Keratinocyte (primary cell): ENCODE results near the gene CFAP298. TPM values are rescaled to one million over a fixed set of nuclear protein-coding genes. Genes with fewer than 3 reads are reported as not detected.

Source experiments
- DNase-seq: peaks from one replicate; pipeline ENCODE4 v3.0.0-alpha.2; 2011; ENCODE audit warnings: low read depth, missing footprints, low spot score
- FAIRE-seq: peaks from 2 replicates; lab custom pipeline; 2011; peaks lifted over from hg19 to GRCh38; lab: Jason Lieb, UNC
- H2AFZ ChIP-seq: 2 replicates; pipeline ENCODE4 v1.6.0; 2012; ENCODE audit warnings: low read length, control low read depth, inconsistent platforms; ENCODE audit not compliant: control insufficient read depth
- H3K27ac ChIP-seq: 2 replicates; pipeline ENCODE4 v1.5.1; 2011; ENCODE audit warnings: low read length; ENCODE audit not compliant: control insufficient read depth, insufficient read depth
- H3K27me3 ChIP-seq: 3 replicates; pipeline ENCODE4 v1.6.0; 2011; ENCODE audit warnings: low read length; ENCODE audit not compliant: control insufficient read depth, insufficient read depth; ENCODE audit errors: extremely low read depth
- H3K36me3 ChIP-seq, 2 experiments: 2 replicates in 1 of 2; 3 replicates in 1 of 2; pipeline ENCODE4 v1.5.1; 2011; ENCODE audit warnings: low read length in 2 of 2, mild to moderate bottlenecking in 1 of 2; ENCODE audit not compliant: control insufficient read depth in 2 of 2, insufficient read depth in 2 of 2; ENCODE audit errors: extremely low read depth in 1 of 2
- H3K4me1 ChIP-seq: 3 replicates; pipeline ENCODE4 v1.5.1; 2011; ENCODE audit warnings: low read length; ENCODE audit not compliant: control insufficient read depth, insufficient read depth; ENCODE audit errors: extremely low read depth
- H3K4me2 ChIP-seq: 3 replicates; pipeline ENCODE4 v1.6.0; 2011; ENCODE audit warnings: low read depth, low read length; ENCODE audit not compliant: control insufficient read depth, insufficient read depth; ENCODE audit errors: extremely low read depth
- H3K4me3 ChIP-seq, 3 experiments: fragments of 200-600 bp in 1 of 3; sonication (generic) in 1 of 3; 2 replicates in 2 of 3; 3 replicates in 1 of 3; pipeline ENCODE4 v1.5.1; 2011 to 2016; ENCODE audit warnings: low read length in 3 of 3, mild to moderate bottlenecking in 3 of 3, control low read depth in 2 of 3, inconsistent platforms in 1 of 3, low read depth in 1 of 3, mixed read lengths in 1 of 3, mixed run types in 1 of 3, moderate library complexity in 1 of 3; ENCODE audit not compliant: control insufficient read depth in 2 of 3, insufficient read depth in 2 of 3; ENCODE audit errors: extremely low read depth in 1 of 3
- H3K79me2 ChIP-seq: 2 replicates; pipeline ENCODE4 v1.6.0; 2012; ENCODE audit warnings: low read length; ENCODE audit not compliant: control insufficient read depth, insufficient read depth
- H3K9ac ChIP-seq: 3 replicates; pipeline ENCODE4 v1.6.0; 2011; ENCODE audit warnings: low read length; ENCODE audit not compliant: control insufficient read depth, insufficient read depth; ENCODE audit errors: extremely low read depth
- H3K9me1 ChIP-seq: 3 replicates; pipeline ENCODE4 v1.6.0; 2011; ENCODE audit warnings: low read length; ENCODE audit not compliant: control insufficient read depth, insufficient read depth; ENCODE audit errors: extremely low read depth
- H3K9me3 ChIP-seq: 2 replicates; pipeline ENCODE4 v1.5.1; 2012; ENCODE audit warnings: low read depth, low read length; ENCODE audit not compliant: control insufficient read depth
- H4K20me1 ChIP-seq: 3 replicates; pipeline ENCODE4 v1.6.0; 2011; ENCODE audit warnings: low read length; ENCODE audit not compliant: control insufficient read depth, insufficient read depth; ENCODE audit errors: extremely low read depth
- CTCF ChIP-seq, 3 experiments: IDR thresholded peaks in 1 of 3; conservative IDR thresholded peaks in 1 of 3; optimal IDR thresholded peaks in 1 of 3; 2 replicates in 2 of 3; 3 replicates in 1 of 3; pipeline versions ENCODE3 to v1.5.1; 2011; ENCODE audit warnings: low read length in 3 of 3, mild to moderate bottlenecking in 3 of 3, moderate library complexity in 2 of 3, control low read depth in 1 of 3, inconsistent platforms in 1 of 3; ENCODE audit not compliant: insufficient read depth in 2 of 3; ENCODE audit errors: extremely low read depth in 1 of 3
- EZH2 ChIP-seq: IDR thresholded peaks from one replicate; pipeline ENCODE4 v1.6.1; 2012; ENCODE audit warnings: inconsistent platforms, mild to moderate bottlenecking, low read length, moderate library complexity
- dilution Hi-C: fragments of 300-500 bp; cut with MboI; formaldehyde crosslinking; loops from one replicate; pipeline ENCODE4 v1.7.0; 2020; ENCODE audit warnings: low sequenced_read_pairs; ENCODE audit not compliant: extremely low pct_ligation_motif_present
- polyA plus RNA-seq, 5 experiments: library from polyadenylated mRNA; depleted of rRNA in 3 of 5; stranded (reverse) in 3 of 5; stranded (forward) in 1 of 5; unstranded in 1 of 5; fragments of >200 nt; gene quantifications; 1 replicate in 1 of 5; 2 replicates in 3 of 5; 3 replicates in 1 of 5; pipeline versions ENCODE4 v1.2.1 to v1.2.3, GENCODE V29; 2011 to 2012; ENCODE audit warnings: missing spikeins in 2 of 5, low read depth in 1 of 5, low replicate concordance in 1 of 5

The CFAP298 gene
- polyA plus RNA-seq, 1 donor (not counting 4 experiments of a cell fraction or from before 2014, with no cell fraction given) = 47.2 TPM

- no peak overlapping the region for H2AFZ ChIP-seq
- H3K4me1 ChIP-seq = no peaks in the 10 kb centered on the region
- H3K4me3 ChIP-seq = no peak overlapping the region
- no peaks in the 10 kb centered on the region for H3K36me3 ChIP-seq
- no peak for FAIRE-seq
- H3K9me1 ChIP-seq = no peaks in the 10 kb centered on the region
- H3K4me2 ChIP-seq = no peak overlapping the region
- no peak for TF ChIP-seq CTCF (optimal IDR thresholded peaks at IDR 0.05 in 1 of 3, IDR thresholded peaks at IDR 0.05 in 1 of 3, conservative IDR thresholded peaks at IDR 0.05 in 1 of 3; ENCODE audit: extremely low read depth in 1 of 3, insufficient read depth in 2 of 3, low read length in 3 of 3)
- no peak for TF ChIP-seq EZH2
- H3K9ac ChIP-seq = no peak overlapping the region
- H3K9me3 ChIP-seq = no peaks in the 10 kb centered on the region
- no peaks in the 10 kb centered on the region for H4K20me1 ChIP-seq
- dilution Hi-C loops = no loop called here
- no peaks in the 10 kb centered on the region for H3K79me2 ChIP-seq
- DNase-seq = no peak
- no peak overlapping the region for H3K27ac ChIP-seq
- no peaks in the 10 kb centered on the region for H3K27me3 ChIP-seq
Observed at GRCh38 chr21:32580949-32581348, 31.2 kb downstream of the CFAP298 start.

GRCh38 chr21:32578107-32578691 is 34.0 kb downstream of the CFAP298 start:
- DNase-seq (no peak), FAIRE-seq (no peak)
- Histone ChIP-seq H3K36me3 (no peaks in the 10 kb centered on the region), H3K27me3 (no peaks in the 10 kb centered on the region), H3K9me1 (no peaks in the 10 kb centered on the region), H3K4me1 (peaks cover 2% of the 10 kb centered on the region), H3K9me3 (no peaks in the 10 kb centered on the region), H3K9ac (no peak overlapping the region), H3K4me2 (no peak overlapping the region), H2AFZ (no peak overlapping the region), H3K79me2 (no peaks in the 10 kb centered on the region), H3K27ac (no peak overlapping the region), H4K20me1 (no peaks in the 10 kb centered on the region), H3K4me3 (no peak overlapping the region)
- TF ChIP-seq EZH2 (no peak), CTCF (optimal IDR thresholded peaks at IDR 0.05 in 1 of 3, IDR thresholded peaks at IDR 0.05 in 1 of 3, conservative IDR thresholded peaks at IDR 0.05 in 1 of 3; ENCODE audit: extremely low read depth in 1 of 3, insufficient read depth in 2 of 3, low read length in 3 of 3) (peak in 2 of 3 experiments; percentile 22 to 59)
- dilution Hi-C loops = no loop called here
